Neural progenitor cell (in vitro differentiated cells): ENCODE results near the gene AFF1.

Experiments used
- EZH2 ChIP-seq: fragments of 200-600 bp; sonication (generic); IDR thresholded peaks from 2 replicates; pipeline ENCODE4 v1.6.1; 2017; ENCODE audit warnings: antibody characterized with exemption, mild to moderate bottlenecking, moderate library complexity
- EZH2phosphoT487 ChIP-seq: fragments of 200-600 bp; sonication (generic); IDR thresholded peaks from 2 replicates; pipeline ENCODE4 v1.6.1; 2017; ENCODE audit warnings: antibody characterized with exemption
- TF ChIP-seq, protein P1 (sequence below): fragments of 200-600 bp; sonication (generic); IDR thresholded peaks from 2 replicates; pipeline ENCODE4 v1.5.1; 2017; ENCODE audit warnings: antibody characterized with exemption, mild to moderate bottlenecking

DNA sequence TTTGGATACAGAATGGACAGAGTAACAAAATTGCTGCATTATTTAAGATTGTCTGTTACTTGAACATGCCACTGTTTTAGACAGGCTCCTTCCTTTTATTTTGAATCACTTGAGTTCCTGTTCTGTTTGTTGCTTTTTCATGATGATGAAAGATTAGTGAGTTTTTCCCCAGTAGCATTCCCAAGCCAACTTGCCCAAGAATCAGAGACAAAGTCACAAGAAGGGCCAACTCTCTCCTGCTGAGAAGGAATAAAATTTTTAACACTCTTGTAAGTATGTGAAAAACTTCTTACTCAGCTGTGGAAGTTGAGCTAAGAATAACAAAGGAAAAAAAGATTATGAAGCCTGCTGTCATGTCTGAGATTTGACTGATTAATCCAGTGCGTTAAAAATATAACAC lies 181.4 kb downstream of the AFF1 start:
- TF ChIP-seq, protein P1, sequence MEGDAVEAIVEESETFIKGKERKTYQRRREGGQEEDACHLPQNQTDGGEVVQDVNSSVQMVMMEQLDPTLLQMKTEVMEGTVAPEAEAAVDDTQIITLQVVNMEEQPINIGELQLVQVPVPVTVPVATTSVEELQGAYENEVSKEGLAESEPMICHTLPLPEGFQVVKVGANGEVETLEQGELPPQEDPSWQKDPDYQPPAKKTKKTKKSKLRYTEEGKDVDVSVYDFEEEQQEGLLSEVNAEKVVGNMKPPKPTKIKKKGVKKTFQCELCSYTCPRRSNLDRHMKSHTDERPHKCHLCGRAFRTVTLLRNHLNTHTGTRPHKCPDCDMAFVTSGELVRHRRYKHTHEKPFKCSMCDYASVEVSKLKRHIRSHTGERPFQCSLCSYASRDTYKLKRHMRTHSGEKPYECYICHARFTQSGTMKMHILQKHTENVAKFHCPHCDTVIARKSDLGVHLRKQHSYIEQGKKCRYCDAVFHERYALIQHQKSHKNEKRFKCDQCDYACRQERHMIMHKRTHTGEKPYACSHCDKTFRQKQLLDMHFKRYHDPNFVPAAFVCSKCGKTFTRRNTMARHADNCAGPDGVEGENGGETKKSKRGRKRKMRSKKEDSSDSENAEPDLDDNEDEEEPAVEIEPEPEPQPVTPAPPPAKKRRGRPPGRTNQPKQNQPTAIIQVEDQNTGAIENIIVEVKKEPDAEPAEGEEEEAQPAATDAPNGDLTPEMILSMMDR: no peak
- TF ChIP-seq EZH2 (no peak), EZH2phosphoT487 (no peak)
